CD4-positive, alpha-beta T cell treated with Interleukin-17A for 4 hours (primary cell): Measurements from ENCODE around the gene ORM2.

Experiments used
- DNase-seq: peaks from one replicate; pipeline ENCODE4 v3.0.0-alpha.2; 2020; ENCODE audit warnings: mixed read lengths

Gene ORM2

DNA sequence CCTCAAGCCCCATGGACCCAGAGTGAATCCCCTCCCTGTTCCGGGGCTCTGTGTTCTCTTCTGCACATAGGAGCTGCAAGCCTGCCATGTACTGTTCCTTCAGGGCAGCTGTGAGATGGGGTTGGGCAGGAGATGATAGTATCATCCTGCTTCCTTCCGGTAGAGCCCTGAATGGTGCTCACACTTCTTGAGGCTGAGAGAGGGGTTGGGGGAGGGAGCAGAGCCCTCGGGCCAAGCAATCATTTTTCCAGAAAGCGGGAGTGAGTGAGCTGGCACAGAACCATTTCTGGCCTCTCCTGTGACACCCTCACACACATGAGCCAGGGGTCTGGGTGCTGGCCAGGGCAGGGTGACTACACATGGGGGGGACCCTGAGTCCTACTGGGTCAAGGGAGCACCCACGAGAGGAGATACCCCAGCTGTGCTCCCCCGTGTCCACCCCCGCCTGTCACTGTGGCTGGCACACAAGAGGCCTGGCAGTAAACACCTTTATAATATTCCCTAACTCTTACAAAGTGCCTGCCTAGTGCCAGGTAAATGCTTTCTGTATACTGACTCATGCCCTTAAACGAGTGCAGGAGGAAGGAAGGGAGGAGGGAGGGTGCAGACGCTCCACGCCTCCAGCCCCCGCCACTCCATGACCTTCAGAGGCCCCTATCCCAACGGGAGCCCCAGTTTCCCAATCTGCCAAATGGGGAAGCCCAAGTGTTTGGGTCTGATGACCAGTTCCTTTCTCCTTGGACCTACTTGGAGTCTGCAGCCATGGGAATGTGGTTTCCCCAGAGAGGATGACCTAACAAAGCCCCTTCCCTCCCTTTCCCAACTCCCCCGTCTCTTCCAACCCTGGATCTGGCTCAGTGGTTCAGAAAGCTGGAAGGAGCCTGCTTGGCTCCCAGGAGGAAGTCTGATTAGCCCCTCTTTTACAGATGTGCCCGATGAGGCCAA, 42.6 kb downstream of the ORM2 start:
- peak; percentile 69 for DNase-seq

GRCh38 chr9:114372921-114373448, 43.3 kb downstream of the ORM2 start:
- peak; percentile 88 for DNase-seq

DNA sequence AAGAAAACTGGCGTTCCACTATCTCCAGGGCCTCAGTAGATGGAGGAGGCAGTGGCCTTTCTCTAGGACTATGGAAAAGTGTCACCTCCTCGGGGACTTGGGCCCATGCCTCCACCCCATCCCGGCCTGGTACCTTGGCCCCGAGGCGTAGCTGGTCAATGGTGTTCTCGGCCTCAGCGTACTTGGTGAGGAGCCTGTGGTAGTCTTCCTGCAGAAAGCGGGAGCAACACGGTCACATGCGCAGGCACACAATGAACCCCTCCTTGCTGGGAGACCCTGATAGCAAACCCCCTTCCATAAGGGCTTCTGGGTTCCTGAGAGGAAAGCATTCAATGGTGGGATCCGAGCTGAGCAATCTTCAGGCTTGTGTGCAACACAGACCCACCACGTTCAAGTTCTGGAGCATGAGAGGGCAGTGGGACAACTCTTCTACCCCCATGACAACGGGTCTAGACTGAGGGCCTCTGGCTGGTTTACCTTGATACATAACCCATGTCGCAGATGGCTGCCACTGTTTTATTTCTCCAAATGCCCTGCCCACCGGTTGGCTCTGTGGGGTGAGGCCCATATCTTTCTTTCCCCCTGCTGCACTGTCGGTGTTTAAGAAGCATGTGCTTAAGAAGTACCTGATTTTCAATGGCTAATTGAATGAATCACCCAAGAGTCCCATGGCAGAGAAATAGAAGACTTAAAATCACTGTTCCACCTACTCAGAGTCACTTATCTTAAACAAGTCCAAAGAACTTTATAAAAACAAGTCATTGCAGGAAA, 44.5 kb downstream of the ORM2 start:
- DNase-seq = no peak

GRCh38 chr9:114374936-114375335, 45.3 kb downstream of the ORM2 start:
- DNase-seq = no peak

GRCh38 chr9:114375386-114376175, 45.9 kb downstream of the ORM2 start:
- peak; percentile 46 for DNase-seq

- DNase-seq = no peak
Observed at GRCh38 chr9:114376586-114377445, 47.1 kb downstream of the ORM2 start.

DNA sequence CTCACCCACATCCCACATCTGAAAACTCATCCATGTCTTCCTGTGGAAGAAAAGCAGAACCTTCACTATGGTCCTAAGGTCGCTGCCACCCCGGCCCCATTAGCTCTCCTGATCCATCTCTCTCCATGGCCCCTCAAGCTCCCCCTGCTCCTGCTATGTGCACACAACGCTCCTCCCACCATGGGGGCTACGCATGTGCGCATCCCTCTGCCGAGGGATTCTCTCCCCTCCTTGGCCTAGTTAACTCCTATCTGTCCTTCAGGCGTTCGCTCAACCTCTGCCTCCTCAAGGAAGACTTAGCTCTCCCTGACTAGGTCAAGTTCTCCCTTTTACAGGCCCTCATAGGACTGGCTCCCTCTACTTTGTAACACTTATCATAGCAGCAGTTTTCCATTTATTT, 48.3 kb downstream of the ORM2 start:
- DNase-seq = no peak

- no peak for DNase-seq
Observed at GRCh38 chr9:114378883-114379282, 49.2 kb downstream of the ORM2 start.
